Activated T-cell treated with anti-CD3 and anti-CD28 coated beads, Interleukin-2, amount 50 U/mL, for 4 hours (primary cell): Measurements from ENCODE around the gene PRKCZ. TPM values are rescaled to one million over a fixed set of nuclear protein-coding genes. Genes with fewer than 3 reads are reported as not detected.

Experiments
- ATAC-seq, 2 donors: fragments of 200-7000 bp; cut with Tn5 transposase; one replicate each; pipeline ENCODE4 v1.10.0; 2021
- DNase-seq: peaks from one replicate; pipeline ENCODE4 v3.0.0-alpha.2; 2020
- H3K27me3 Mint-ChIP-seq: one replicate; pipeline ENCODE4 v1.8.0; 2021; ENCODE audit warnings: low read depth, mixed read lengths
- H3K36me3 Mint-ChIP-seq: one replicate; pipeline ENCODE4 v1.8.0; 2022; ENCODE audit warnings: mixed read lengths; ENCODE audit not compliant: insufficient read depth
- H3K4me1 Mint-ChIP-seq: one replicate; pipeline ENCODE4 v1.8.0; 2021; ENCODE audit warnings: low read depth, mixed read lengths
- H3K4me3 Mint-ChIP-seq: one replicate; pipeline ENCODE4 v1.8.0; 2021; ENCODE audit warnings: mild to moderate bottlenecking, moderate library complexity, mixed read lengths
- H3K9me3 Mint-ChIP-seq: one replicate; pipeline ENCODE4 v1.8.0; 2021; ENCODE audit warnings: mixed read lengths
- total RNA-seq, 3 donors: library from RNA; stranded (reverse); gene quantifications; one replicate each; pipeline ENCODE4 v1.2.1, GENCODE V29; 2021

The PRKCZ gene
- total RNA-seq, 3 donors from 2014 or later: 15.0 to 15.6 (median 15.0) TPM

DNA sequence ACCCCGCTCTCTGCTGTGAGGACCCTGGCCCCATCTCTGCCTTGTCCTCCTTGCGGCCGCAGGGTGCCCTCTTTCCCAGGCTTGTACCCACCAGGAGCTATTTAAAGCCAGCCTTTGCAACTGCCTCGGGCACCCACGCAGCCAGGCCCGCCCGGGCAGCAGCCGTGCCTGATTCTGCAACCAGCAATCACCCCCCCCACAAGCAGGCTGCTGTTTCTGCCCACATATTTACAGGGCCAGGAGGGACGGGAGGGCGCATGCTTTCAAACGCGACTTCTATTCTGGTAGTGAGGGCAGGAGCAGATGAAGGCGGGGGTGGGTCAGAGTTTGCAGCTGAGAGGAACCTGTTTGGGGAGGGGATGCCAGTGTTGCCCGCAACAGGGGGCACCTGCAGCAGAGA lies 17.5 kb upstream of the PRKCZ start:
- Mint-ChIP-seq H3K4me3 (no peak overlapping the region), H3K36me3 (no peaks in the 10 kb centered on the region), H3K27me3 (peaks cover 1% of the 10 kb centered on the region), H3K4me1 (no peaks in the 10 kb centered on the region), H3K9me3 (no peaks in the 10 kb centered on the region)
- DNase-seq (no peak), ATAC-seq (no peak)

- ATAC-seq (no peak), DNase-seq (no peak)
- no peaks in the 10 kb centered on the region for H3K4me1 Mint-ChIP-seq
- no peak overlapping the region for H3K4me3 Mint-ChIP-seq
- peaks cover 1% of the 10 kb centered on the region for H3K27me3 Mint-ChIP-seq
- H3K9me3 Mint-ChIP-seq: no peaks in the 10 kb centered on the region
- H3K36me3 Mint-ChIP-seq: no peaks in the 10 kb centered on the region
Observed at GRCh38 chr1:2033165-2033564, 17.0 kb upstream of the PRKCZ start.

DNA sequence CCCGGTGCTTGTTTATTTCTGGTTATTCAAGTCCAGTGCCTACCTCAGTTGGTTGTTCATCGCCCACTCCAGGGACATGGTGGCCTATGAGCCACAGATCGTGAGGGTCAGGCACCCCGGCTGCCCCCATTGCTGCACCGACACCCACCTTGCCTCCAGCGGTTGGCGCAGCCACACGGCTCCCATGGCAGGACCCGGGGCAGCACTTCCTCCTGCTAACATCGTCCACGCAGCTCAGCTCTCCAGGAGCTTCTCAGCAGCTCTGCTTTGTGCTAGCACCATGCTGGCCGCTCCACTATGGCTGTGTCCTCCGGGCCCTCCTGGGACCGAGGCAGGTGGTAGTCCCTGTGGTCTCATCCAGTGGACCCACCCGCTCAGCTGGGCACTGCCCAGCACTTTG lies 13.9 kb upstream of the PRKCZ start:
- no peak for ATAC-seq
- H3K4me1 Mint-ChIP-seq: no peaks in the 10 kb centered on the region
- no peaks in the 10 kb centered on the region for H3K9me3 Mint-ChIP-seq
- no peak overlapping the region for H3K4me3 Mint-ChIP-seq
- no peak for DNase-seq
- H3K36me3 Mint-ChIP-seq: no peaks in the 10 kb centered on the region
- peaks cover 1% of the 10 kb centered on the region for H3K27me3 Mint-ChIP-seq

DNA sequence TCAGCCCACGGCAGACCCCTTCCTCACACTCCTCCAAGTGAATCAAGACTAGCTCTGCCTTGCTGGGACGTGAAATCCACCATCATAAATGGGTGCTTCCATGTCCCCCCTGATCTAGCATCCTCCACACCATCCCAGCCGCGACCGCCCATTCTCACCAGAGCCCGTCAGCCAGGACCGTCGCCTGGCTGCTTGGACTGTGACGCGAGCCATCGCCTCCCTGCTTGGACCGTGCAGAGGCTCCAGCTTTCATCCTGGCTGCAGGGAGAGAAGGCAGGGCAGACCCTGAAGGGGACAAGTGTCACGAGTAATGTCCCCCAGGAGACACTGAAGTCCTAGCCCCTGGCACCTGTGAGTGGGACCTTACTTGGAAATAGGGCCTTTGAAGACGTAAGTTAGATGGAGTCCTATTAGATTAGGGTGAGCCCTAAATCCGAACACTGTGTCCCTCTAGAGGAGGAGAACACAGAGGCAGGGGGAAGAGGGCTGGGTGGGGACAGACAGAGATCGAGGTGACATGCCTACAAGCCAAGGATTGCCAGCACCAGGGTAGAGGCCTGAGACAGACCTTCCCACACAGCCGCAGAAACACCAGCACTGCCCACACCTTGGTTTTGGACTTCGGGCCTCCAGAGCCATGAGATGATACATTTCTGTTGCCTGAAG lies 12.8 kb upstream of the PRKCZ start:
- H3K9me3 Mint-ChIP-seq: no peaks in the 10 kb centered on the region
- H3K27me3 Mint-ChIP-seq: peaks cover 1% of the 10 kb centered on the region
- no peaks in the 10 kb centered on the region for H3K36me3 Mint-ChIP-seq
- no peak overlapping the region for H3K4me3 Mint-ChIP-seq
- DNase-seq: no peak
- no peaks in the 10 kb centered on the region for H3K4me1 Mint-ChIP-seq
- ATAC-seq: no peak

GRCh38 chr1:2038229-2038628 lies 12.0 kb upstream of the PRKCZ start:
- Mint-ChIP-seq H3K27me3 (peaks cover 1% of the 10 kb centered on the region), H3K4me3 (no peak overlapping the region), H3K9me3 (no peaks in the 10 kb centered on the region), H3K4me1 (no peaks in the 10 kb centered on the region), H3K36me3 (no peaks in the 10 kb centered on the region)
- ATAC-seq (no peak), DNase-seq (no peak)

DNA sequence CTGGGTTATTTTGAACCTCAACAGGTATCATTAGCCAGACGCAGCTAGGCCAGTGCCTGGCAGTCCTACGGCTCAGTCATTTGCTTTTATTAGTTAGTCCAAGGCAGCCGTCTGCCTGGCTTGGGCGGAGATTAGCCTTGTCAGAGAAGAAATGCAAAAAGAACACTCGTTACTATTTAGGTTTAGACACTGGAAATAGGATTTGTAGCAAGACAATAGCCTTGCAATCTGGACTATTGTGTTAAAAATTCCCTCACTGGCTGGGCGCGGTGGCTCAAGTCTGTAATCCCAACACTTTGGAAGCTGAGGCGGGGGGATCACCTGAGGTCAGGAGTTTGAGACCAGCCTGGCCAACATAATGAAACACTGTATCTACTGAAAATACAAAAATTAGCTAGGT lies 11.0 kb upstream of the PRKCZ start:
- Mint-ChIP-seq H3K4me3 (no peak overlapping the region), H3K9me3 (no peaks in the 10 kb centered on the region), H3K27me3 (peaks cover 2% of the 10 kb centered on the region), H3K4me1 (peaks cover 4% of the 10 kb centered on the region), H3K36me3 (no peaks in the 10 kb centered on the region)
- DNase-seq: no peak
- ATAC-seq: no peak

DNA sequence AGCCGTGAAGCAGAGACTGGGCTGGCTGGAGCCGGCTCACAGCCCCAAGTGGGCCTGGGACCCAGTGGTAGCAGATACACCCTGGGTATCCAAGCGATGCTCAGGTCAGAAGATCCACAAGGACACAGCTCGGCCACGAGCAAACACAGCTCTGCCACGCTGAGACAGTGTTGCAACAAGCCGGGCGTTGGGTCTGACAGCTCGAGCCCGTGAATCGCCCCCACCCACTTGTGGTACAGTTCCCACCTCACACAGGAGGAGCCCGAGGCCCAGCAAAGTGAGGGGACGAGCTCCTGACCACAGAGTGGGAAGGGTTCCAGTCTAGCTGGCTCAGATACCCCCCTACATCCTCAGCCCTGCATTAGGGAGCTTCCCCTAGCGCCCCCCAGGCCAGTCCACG lies 8.9 kb upstream of the PRKCZ start:
- DNase-seq (no peak), ATAC-seq (no peak)
- Mint-ChIP-seq H3K4me3 (no peak overlapping the region), H3K9me3 (no peaks in the 10 kb centered on the region), H3K36me3 (no peaks in the 10 kb centered on the region), H3K27me3 (peaks cover 2% of the 10 kb centered on the region), H3K4me1 (peaks cover 14% of the 10 kb centered on the region)

DNA sequence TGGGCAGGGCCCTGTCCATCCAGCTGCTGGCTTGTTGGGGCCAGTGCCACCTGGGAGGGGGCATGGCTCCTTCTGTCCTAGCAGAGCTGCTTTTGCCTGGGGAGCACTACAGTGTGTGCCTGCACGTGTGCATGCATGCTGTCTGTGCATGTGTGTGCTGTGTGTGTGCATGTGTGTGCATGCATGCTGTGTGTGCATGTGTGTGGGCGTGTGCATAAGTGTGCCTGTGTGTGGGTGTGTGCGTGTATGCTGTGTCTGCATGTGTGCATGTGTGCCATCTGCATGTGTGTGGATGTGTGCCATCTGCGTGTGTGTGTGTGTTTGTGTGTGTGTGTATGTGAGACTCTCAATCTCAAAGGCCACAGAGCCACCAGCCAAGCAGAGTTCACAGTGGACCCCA lies 8.3 kb upstream of the PRKCZ start:
- H3K4me3 Mint-ChIP-seq: no peak overlapping the region
- H3K27me3 Mint-ChIP-seq: peaks cover 2% of the 10 kb centered on the region
- ATAC-seq (no peak), DNase-seq (no peak)
- H3K36me3 Mint-ChIP-seq: no peaks in the 10 kb centered on the region
- H3K4me1 Mint-ChIP-seq: peaks cover 14% of the 10 kb centered on the region
- H3K9me3 Mint-ChIP-seq: no peaks in the 10 kb centered on the region

DNA sequence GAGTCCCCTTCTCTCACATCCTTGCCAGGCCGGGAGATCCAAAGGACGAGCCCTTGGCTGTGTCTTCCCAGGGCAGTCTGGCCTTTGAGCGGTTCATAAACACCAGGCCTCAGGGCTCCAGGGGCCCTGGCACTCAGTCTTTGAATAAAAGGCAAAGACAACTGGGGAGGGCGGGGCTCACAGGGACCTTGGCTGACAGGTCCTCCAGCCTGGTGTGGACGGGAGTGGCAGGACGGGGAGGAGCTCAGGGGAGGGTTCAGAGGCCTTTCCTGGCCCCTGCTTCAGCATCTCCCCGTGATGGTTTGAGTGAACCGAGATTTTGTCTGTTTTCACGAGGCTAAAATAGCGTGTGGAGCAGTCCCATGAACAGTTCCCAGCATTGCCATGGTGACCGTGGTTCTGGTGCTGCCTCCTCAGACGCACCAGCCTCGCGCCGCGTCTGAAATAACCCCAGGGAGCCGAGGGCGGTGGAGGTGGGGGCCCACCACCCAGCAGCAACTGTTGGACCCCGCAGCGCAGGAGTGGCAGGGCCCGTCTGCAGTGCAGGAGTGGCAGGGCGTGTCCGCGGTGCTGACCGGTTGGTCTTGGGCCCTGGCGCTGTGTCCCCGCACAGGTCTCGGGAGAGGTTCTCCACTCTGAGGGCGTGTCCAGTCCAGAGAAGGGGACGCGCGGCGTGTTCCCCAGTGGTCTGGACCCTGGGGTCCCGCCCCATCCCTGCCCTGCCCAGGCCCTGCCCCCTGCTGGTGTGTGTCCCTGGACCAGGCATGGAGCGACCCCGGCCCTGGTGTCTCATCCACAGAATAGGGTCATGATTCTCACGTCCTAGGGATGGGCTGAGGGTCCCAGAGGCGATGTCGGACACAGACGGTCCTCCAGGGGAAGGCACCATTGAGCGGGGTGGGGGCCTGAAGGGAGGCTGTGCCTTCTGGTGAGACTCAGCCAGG lies 7.1 kb upstream of the PRKCZ start:
- no peak overlapping the region for H3K4me3 Mint-ChIP-seq
- no peaks in the 10 kb centered on the region for H3K36me3 Mint-ChIP-seq
- DNase-seq (no peak), ATAC-seq (no peak)
- peaks cover 3% of the 10 kb centered on the region for H3K27me3 Mint-ChIP-seq
- peaks cover 14% of the 10 kb centered on the region for H3K4me1 Mint-ChIP-seq
- H3K9me3 Mint-ChIP-seq: no peaks in the 10 kb centered on the region

DNA sequence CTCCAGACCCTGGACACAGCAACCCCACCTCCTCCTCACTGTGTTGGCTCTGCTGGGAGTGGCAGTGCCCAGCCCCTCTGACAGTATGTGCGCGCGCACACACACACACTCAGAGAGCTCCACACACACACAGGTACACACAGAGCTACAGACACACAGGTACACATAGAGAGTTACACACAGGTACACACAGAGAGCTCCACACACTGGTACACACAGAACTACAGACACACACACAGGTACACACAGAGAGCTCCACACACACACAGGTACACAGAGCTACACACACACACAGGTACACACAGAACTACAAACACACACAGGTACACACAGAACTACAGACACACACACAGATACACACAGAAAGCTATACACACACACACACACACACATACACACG lies 6.3 kb upstream of the PRKCZ start:
- no peak for ATAC-seq
- H3K4me3 Mint-ChIP-seq: peak overlapping the region; percentile 59
- peaks cover 14% of the 10 kb centered on the region for H3K4me1 Mint-ChIP-seq
- no peak for DNase-seq
- no peaks in the 10 kb centered on the region for H3K36me3 Mint-ChIP-seq
- H3K27me3 Mint-ChIP-seq: peaks cover 7% of the 10 kb centered on the region
- no peaks in the 10 kb centered on the region for H3K9me3 Mint-ChIP-seq

DNA sequence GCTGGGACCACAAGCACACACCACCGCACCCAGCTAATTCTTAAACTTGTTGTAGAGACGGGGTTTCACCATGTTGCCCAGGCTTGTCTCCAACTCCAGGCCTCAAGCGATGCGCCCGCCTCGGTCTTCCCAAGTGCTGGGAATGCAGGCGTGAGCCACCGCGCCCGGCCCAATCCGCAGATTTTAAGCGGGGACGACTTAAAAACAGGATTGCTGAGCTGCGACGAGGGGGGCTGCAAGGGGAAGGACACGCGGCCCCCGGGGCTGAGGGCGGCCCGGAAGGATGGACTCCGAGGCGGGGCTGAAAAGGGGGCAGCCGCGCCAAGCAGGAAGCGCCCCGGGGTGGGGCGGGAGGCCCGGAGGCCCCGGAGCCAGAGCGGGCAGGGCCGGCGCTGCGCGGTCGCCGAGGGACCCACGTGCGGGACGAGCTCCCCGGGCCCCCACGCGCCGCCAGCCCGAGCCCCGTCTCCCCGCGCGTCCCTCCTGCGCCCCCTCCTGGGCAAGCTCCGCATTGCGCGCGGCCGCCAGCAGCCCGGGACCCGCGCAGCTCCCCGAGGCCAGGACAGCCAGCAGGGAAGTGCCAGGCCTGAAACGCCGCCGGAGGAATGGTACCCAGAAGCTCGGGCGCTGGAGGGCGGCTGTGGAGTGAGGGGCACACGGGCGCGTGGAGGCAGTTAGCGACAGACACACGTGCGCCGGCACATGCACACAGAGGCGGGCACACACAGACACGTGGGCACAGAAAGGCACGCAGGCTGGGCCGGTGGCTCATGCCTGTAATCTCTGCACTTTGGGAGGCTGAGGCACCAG lies 5.5 kb upstream of the PRKCZ start:
- Mint-ChIP-seq H3K4me3 (peak overlapping the region; percentile 56), H3K9me3 (no peaks in the 10 kb centered on the region), H3K36me3 (no peaks in the 10 kb centered on the region), H3K4me1 (peaks cover 20% of the 10 kb centered on the region), H3K27me3 (peaks cover 12% of the 10 kb centered on the region)
- DNase-seq (peak; percentile 81), ATAC-seq (peak; percentile 86 to 87)

- peak overlapping the region; percentile 26 for H3K4me3 Mint-ChIP-seq
- DNase-seq: no peak
Observed at GRCh38 chr1:2045468-2046173, 4.6 kb upstream of the PRKCZ start.

GRCh38 chr1:2046174-2046917 lies 3.9 kb upstream of the PRKCZ start:
- peaks cover 20% of the 10 kb centered on the region for H3K4me1 Mint-ChIP-seq
- H3K27me3 Mint-ChIP-seq: peaks cover 12% of the 10 kb centered on the region
- ATAC-seq (no peak), DNase-seq (peak; percentile 28)
- H3K36me3 Mint-ChIP-seq: no peaks in the 10 kb centered on the region
- H3K9me3 Mint-ChIP-seq: no peaks in the 10 kb centered on the region
- no peak overlapping the region for H3K4me3 Mint-ChIP-seq

More at GRCh38 chr1:2045468-2046173, 4.6 kb upstream of the PRKCZ start:
- Mint-ChIP-seq H3K27me3 (peaks cover 12% of the 10 kb centered on the region), H3K9me3 (no peaks in the 10 kb centered on the region), H3K36me3 (no peaks in the 10 kb centered on the region), H3K4me1 (peaks cover 20% of the 10 kb centered on the region)
- ATAC-seq: no peak
